Measurements from ENCODE around the gene LRRC4C. TPM values are rescaled to one million over a fixed set of nuclear protein-coding genes. Genes with fewer than 3 reads are reported as not detected.

Gene LRRC4C
- total and polyA plus RNA-seq, 10 of the 15 experiments (the other 5 are each of a cell fraction or from before 2014, with no cell fraction given): 1.5 TPM; not detected in 9

- no peaks in the 10 kb centered on the region for H3K36me3 ChIP-seq (ENCODE audit: control insufficient read depth in 2 of 2, insufficient read depth in 2 of 2, low read length in 1 of 2)
- in situ Hi-C loops (cut with MboI) (no loop called here), intact Hi-C loops (cut with micrococcal nuclease; ENCODE audit: unreplicated experiment) (loop anchor here (5.0 kb wide), 2 partner anchors 37 to 52 kb away; no protein-coding TSS in a partner anchor)
- CTCF ChIA-PET: no interaction called here
- H3K4me3 ChIP-seq: no peak overlapping the region
- H2AFZ ChIP-seq (ENCODE audit: control insufficient read depth, low read depth, low read length): no peak overlapping the region
- H3K4me2 ChIP-seq (ENCODE audit: control insufficient read depth, insufficient read depth): no peak overlapping the region
- no TSS peak for BruUV-seq (replicated peaks)
- RAD21 ChIA-PET (ENCODE audit: unreplicated experiment): interaction anchor here (1.2 kb wide), 1 partner anchor 25 kb away, joined by 3 read pairs; no protein-coding TSS in a partner anchor
- SMC1A ChIA-PET (ENCODE audit: uncharacterized antibody, unreplicated experiment): no interaction called here
- DNase-seq (ENCODE audit: low read depth, low spot score) (no peak), FAIRE-seq (no peak), ATAC-seq (no peak)
- no peaks in the 10 kb centered on the region for H3K9me3 ChIP-seq (replicated peaks; ENCODE audit: control insufficient read depth, insufficient read depth, low read length)
- H3K79me2 ChIP-seq (ENCODE audit: control insufficient read depth, insufficient read depth, low read length): no peaks in the 10 kb centered on the region
- WGBS (ENCODE audit: insufficient coverage, insufficient replicate concordance, low lambda C conversion rate, missing lambda C conversion rate): 5% methylated on average over 7 of the region's 7 CpGs
- H3K9ac ChIP-seq (ENCODE audit: control insufficient read depth, insufficient read depth, low read length): no peak overlapping the region
- POLR2A ChIA-PET: interaction anchor here (0.5 kb wide), 1 partner anchor 76 kb away, joined by 3 read pairs; no protein-coding TSS in a partner anchor
- no peak overlapping the region for H3K27ac ChIP-seq (ENCODE audit: control insufficient read depth, insufficient read depth)
- H3K27me3 ChIP-seq (replicated peaks in 1 of 2; ENCODE audit: control insufficient read depth in 2 of 2, insufficient read depth in 2 of 2, low read length in 1 of 2): no peaks in the 10 kb centered on the region
- no peaks in the 10 kb centered on the region for H4K20me1 ChIP-seq (ENCODE audit: control insufficient read depth, insufficient read depth)
- H3K4me1 ChIP-seq (ENCODE audit: control insufficient read depth, insufficient read depth, low read length): no peaks in the 10 kb centered on the region
- TF ChIP-seq NR2F1 (conservative IDR thresholded peaks at IDR 0.05) (no peak), ZBTB4 (CRISPR knock-in tag; IDR thresholded peaks at IDR 0.05) (no peak), KDM1A (IDR thresholded peaks at IDR 0.05; ENCODE audit: borderline replicate concordance) (no peak), NR2C1 (IDR thresholded peaks at IDR 0.05) (no peak), ZNF592 (IDR thresholded peaks at IDR 0.05) (no peak), BCLAF1 (IDR thresholded peaks at IDR 0.05) (no peak), RUNX3 (IDR thresholded peaks at IDR 0.05; ENCODE audit: low read length) (no peak), SIN3A (IDR thresholded peaks at IDR 0.05; ENCODE audit: low read depth, low read length) (no peak), FOS (IDR thresholded peaks at IDR 0.05; ENCODE audit: borderline replicate concordance, extremely low read depth, insufficient read length) (no peak), JUND (IDR thresholded peaks at IDR 0.05; ENCODE audit: low read depth, low read length) (no peak)
Measured at GRCh38 chr11:41334007-41334933, 125.2 kb downstream of the LRRC4C start.
